HG03066 (cell line): ENCODE results near the gene C1orf167.
"Not testable (repeated sequence)": the region's sequence is repeated elsewhere in the genome, so short reads cannot be mapped to it uniquely, and the experiment has no call there.

Experiments used
- ATAC-seq: cut with Tn5 transposase; IDR thresholded peaks from one replicate; pipeline ENCODE4 v1.9.1; 2021; ENCODE audit warnings: low read depth; ENCODE audit not compliant: unreplicated experiment

C1orf167 gene

DNA sequence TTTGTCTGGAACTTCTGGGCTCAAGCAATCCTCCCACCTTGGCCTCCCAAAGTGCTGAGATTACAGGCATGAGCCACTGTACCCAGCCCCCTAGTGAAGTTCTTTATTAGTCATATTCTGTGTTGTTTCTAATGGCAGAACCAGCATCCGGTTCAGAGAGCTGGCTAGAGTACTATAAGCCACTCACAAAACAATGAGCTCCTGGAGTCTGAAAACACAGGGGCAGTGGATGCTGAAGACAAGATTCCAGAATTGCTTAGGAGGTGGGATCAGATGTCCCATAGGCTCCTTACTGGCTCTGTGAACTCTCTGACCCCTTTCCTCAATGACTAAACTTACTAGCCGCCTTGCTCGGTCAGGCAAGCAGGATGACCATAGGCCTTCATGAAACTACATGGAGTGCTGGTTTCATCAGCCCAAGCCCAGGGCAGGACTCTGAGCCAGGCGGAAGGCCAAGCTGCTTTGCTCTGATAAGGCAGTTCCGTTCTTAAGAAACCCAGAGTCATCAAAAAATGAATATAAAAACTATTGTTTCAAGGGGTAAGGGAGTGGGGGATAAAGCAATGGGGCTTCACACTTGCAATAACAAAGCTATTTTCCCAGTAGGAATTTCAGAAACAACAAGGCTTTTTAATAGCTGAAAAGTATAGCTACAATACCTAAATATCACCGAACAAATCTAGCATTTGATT lies 35.7 kb downstream of the C1orf167 start:
- no peak for ATAC-seq

DNA sequence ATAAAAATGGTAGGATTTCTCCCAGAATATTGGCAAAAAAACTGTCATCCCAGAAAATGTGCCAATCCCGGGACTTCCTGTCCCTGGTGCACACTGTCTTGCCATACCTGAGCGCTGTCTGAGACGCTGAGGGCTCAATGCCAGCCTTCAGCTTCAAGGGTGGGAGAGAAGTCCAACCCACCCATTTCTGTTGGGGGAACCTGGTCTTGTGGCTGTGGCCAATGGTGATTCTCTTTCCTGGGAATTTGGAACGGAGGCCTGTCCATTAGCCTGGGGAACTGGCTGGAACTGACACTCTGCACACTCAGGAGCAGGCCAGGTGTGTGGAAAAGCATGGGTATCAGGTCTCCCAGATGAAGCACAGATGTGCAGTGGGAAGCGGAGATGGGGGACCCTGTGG lies 37.1 kb downstream of the C1orf167 start:
- no peak for ATAC-seq

DNA sequence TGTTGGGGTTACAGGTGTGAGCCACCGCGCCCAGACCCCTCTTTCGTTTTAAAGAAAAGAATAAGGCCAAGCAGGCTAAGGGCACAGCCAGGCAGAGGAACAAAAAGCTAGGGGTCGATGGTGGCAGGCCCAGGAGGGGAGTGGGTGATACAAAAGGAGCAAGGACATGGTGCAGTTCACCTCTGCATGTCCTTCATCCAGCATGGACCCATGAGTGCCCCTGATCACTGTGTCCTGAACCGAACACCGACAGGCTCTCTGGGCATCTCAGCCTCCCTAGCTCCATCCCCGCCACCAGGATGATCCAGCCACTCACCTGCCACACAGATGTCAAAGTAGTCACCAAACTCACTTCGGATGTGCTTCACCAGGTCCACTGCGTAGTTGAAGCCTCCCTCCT lies 37.9 kb downstream of the C1orf167 start:
- ATAC-seq = no peak

DNA sequence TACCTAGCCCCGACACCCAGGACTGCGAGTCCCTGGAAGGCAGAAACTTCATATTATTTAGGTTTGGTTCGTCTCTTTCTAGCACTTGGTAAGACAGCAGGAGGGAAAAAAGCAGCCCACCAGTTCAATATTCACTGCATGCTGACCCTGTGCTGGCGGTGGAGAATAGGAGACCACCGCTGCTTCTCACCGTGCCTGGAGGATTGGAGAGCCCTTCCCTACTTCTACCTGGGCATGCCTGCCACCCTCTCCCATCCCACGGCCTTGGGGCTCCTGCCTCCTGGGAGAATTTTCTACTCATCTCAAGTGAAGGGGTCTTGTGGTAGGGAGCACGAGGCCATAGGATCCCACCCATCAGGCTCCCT lies 38.4 kb downstream of the C1orf167 start:
- no peak for ATAC-seq

DNA sequence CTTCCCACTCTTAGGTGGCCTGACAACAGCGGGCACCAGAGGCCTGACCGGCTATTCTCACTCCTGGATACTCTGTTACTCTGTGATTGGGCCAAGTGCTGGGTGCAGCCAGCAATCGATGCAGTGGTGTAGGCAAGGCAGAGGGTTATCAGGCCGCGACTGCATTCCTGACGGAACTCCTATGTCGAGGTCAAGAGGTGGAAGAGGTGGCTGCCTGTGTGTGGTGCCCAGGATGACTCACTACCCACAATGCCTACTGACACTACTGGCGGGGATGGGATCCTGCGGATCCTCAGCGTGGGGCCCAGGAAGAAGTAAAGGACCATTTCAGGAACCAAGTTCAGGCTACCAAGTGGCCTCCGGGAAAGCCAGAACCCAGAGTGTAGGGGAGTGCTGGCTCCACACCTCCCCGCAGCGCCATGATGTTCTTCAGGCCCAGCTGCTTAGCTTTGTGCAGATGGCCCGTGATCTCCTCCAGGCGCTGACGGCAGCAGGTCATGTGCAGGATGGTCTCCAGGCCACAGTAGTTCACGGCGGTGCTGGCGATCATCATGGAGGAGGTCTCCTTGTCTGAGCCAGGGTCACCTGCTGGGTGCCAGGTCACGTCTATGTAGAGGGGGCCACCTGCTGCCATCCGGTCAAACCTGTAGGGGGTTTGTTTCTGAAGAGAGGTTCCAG lies 38.9 kb downstream of the C1orf167 start:
- ATAC-seq = no peak

DNA sequence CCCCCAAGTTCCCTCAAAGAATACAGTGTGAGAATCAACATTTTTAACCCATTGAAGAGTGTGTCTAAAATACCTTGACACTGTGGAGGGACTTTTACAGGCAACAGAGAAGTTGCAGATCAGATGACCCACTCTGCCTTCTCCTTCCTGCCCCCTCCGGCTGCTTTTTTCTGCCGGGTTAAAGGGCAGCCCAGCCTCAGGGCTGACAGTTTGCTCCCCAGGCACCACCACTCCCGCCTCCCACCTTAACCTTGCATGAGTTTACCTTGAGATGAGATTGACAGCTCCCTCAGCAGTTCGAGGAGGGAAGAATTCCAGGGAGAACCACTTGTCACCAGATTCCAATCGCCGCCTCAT lies 40.6 kb downstream of the C1orf167 start:
- ATAC-seq = no peak

DNA sequence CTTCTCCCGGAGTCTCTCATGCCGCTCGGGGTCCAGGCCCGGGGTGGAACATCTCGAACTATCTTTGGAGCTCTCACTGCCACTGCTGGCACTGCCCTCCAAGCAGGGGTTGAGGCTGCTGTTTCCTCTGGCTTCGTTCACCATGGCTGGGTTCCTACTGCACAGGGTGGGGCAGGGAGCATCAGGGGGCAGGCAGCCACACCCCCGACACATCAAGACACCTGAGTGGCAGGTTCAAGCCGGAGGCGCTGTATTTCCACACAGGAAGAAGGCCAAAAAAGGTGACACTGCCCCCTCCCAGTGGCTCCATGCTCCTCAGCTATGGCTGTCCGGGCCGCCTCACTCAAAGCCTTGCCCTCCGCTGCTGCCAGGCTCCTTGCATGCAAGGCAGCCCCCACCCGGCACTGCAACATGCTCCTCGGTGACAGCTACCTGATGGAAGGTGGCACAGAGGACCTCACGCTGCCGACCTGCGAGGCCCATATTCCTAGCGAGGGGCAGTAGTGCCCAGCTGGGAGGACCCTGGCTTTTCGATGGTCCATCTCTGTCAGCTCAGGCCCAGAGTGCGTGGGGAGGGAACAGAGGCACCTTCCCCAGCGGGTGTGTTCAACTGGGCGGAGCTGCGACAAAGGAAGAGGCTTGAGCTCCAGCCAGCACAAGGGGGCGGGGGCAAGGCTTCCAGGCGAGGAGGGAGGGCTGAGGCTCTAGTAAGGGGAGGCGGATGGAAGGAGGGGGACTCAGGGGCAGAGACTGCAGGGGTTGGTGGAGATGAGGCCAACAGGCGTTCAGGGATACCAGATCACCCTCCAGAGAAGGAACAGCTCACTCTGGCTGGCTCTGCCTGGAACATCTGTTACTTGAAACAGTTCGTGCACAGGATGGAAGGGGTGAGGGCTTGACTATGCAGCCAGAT lies 41.2 kb downstream of the C1orf167 start:
- peak; percentile 33 for ATAC-seq

DNA sequence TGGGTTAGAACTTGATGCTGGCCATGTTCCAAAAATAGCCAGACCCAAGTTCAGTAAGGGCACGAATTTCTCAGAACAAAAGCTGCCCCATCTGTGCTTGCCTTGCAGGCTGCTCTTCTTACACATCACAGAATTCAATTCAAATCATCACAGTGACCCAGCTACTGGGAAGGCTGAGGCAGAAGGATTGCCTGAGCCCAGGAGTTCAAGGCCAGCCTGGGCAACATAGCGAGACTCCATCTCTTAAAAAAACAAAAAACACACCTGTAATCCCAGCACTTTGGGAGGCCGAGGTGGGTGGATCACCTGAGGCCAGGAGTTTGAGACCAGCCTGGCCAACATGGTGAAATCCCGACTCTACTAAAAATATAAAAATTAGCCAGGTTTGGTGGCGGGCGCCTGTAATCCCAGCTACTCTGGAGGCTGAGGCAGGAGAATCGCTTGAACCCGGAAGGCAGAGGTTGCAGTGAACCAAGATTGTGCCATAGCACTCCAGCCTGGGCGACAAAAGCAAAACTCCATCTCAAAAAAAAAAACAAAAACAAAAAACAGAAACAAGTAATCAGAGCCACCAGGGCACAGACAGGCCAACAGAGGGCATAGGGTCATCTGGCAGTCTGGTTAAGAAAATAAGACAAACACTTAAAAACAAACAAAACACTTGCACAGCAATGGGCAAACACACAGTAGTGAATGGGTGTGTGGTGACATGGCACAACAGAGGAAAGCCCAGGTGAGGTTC lies 42.1 kb downstream of the C1orf167 start:
- not testable (repeated sequence) for ATAC-seq

DNA sequence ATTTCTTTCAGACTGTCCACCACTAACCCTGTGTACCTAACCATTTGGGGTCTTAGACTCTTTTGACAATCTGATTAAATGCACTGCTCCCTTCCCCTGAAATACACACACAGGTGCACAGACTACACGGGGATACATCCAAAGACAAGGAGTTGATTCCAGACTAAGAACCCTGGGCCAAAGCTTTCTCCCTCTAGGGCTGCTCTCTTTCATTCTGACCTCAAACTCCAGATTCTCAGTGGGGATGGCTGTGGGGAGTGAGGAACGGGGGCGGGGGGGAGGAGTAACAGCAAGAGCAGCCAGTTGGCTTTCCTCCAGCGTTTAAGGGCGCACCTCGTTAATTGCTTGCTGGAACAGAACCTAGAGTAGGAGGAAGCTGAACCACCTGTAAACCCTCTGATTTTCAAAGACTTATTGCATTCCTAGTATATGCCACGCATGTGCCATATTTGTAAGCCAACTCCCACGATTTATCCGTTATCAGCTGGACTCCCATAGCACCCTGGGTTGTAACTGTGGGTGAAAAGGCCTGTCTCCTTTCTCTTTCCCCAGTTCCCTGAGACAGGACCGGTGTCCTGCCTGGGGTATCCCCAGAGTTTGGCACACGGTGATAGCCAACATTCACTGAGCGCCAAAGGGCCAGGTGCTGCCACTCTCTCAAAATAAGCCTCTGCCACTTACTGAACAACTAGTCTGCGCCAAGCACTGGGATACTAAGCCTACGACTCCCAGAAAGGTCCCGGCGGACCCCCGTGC lies 42.9 kb downstream of the C1orf167 start:
- no peak for ATAC-seq

DNA sequence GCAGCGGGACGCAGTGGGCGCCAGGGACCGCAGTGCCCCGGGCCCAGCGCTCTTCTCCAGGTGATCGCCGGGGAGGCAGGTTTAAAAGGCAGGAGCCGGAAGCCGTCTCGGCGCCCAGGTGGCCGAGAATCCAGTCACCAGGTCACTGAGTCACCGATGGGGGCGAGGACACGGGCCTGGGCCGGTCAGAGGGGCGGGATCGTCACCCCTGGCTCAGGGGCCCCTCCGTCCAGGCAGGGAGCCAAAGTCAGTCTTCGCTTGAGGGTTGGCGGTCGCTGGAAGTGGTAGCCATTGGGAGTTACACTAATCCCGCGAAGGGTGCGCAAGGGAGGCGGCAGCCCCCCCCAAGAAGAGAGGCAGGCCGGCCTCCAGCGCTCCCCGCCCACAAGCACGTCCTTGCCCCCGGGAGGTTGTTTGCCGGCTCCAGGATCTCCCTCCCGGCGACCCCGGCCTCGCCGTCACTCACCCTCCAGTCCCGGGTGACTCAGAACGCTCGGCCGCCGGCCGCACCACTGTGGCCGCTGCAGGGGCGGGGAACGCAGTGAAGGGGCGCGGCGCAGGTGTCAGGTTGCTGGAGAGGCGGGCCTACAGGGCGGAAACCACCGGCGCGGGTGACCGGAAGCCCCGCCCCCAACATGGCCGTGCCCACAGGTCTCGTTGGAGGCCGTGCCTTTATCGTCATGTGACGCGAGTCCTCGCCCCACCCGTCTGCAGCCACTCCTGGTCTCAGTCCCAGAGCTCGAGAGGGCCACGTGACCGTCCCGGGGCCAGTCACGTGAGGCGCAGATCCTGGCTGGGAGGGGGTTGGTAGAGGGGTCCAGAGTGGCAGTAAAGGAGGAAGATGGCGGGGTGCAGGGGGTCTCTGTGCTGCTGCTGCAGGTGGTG lies 43.7 kb downstream of the C1orf167 start, which contains the start of the genes CLCN6 and MTHFR:
Gene CLCN6 (plus strand): TSS at position 770 of the 885 bp plus-strand sequence. CDS start 72 bp downstream, at position 842.
Gene MTHFR (minus strand): TSS at position 543 of the 885 bp plus-strand sequence. CDS start 2,848 bp downstream, outside the sequence.
- ATAC-seq = peak; percentile 63

DNA sequence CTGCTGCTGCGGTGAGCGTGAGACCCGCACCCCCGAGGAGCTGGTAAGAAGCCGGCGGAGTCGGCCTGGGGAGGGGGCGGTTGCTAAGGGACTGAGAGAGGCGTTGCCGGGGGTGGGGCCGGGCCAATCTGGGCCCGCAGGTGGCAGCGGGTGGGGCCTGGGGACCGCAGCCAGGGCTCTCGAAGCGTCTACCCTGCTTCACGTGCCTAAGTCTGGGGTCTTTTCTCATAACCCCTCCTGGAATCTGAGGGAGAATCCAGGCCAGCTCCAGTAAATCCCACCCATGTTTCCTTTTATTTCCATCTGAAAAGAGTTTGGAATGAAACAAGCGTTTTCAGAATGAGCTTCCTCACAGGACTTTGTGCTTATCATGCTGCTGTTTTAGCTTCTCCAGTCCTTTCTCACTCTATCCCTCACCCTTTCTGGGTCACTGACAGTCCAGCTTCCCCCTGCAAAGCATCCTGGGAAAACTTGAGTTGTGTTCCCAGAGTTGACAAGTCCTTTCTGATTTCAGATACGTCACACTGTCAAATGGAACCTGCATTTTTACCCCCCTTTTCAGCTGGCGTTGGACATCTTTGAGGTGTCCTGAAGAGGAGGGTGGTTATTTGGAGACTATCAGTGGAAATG lies 44.4 kb downstream of the C1orf167 start:
- ATAC-seq = peak; percentile 37

DNA sequence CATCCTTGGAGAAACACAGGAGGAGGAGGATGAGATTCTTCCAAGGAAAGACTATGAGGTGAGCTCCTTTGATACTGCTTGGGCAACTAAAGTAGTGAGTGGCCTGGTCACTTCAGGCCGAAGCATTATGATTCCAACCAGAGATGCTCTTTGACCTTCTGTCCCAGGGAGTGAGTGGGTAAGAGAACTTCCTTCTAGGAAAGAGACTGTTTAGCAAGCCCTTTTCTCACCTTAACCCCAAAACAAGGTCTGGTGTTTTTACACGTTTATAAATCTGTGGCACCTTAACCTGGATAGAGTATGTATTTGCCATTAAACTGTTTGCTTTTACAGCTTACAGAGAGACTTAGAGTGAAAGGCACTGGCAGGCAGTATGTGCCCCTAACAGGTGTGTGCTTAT lies 45.1 kb downstream of the C1orf167 start:
- no peak for ATAC-seq

DNA sequence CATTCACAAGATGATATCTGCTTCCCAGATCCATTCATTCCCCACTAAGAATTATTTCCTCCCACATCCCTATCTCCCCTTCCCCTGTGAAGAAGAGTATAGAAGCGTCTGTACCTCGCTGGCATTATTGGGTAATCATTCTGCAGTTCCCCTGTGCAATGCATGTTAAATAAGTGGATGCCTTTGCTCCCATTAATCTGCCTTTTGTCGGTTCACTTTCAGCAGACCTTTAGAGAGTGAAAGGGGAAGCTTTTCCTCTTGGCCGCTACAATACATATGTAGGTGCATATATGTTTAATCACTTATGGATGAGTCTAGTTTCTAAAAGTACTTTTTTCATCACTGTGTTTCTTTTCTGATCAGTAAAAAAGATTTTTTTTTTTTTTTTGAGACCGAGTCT lies 51.0 kb downstream of the C1orf167 start:
- ATAC-seq = no peak

DNA sequence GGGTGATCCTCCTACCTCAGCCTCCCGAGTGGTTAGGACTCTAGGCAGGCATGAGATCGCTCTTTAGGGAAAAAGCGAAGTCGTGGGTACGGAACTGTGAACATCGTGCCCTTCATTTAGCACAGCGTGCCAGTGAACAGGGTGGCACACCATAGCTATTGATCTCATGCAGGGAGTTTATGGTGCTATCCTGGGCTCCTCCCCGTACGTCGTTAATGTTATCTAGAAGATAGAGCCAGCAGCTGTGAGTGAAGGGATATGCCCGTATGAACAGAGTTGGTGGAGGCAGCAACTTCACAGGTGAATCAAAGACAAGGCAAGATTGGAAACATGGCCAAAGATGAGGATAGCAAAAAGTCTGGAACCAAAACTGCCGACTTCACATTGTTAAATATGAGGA lies 55.2 kb downstream of the C1orf167 start:
- ATAC-seq = no peak

DNA sequence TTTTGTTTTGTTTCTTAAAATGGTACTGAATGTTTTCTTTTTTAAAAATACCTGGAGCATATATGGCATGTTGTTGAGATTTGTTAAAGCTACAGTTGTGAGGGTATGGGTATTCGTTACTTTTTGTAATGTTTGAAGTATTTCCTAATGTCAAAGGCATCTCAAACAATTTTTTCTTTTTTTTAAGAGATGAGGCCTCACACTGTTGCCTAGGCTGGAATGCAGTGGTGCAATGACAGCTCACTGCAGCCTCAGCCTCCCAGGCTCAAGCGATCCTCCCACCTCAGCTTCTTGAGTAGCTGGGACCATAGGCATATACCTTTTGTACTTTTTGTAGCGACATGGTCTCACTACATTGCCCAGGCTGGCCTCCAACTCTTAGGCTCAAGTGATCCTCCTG lies 60.1 kb downstream of the C1orf167 start:
- no peak for ATAC-seq

DNA sequence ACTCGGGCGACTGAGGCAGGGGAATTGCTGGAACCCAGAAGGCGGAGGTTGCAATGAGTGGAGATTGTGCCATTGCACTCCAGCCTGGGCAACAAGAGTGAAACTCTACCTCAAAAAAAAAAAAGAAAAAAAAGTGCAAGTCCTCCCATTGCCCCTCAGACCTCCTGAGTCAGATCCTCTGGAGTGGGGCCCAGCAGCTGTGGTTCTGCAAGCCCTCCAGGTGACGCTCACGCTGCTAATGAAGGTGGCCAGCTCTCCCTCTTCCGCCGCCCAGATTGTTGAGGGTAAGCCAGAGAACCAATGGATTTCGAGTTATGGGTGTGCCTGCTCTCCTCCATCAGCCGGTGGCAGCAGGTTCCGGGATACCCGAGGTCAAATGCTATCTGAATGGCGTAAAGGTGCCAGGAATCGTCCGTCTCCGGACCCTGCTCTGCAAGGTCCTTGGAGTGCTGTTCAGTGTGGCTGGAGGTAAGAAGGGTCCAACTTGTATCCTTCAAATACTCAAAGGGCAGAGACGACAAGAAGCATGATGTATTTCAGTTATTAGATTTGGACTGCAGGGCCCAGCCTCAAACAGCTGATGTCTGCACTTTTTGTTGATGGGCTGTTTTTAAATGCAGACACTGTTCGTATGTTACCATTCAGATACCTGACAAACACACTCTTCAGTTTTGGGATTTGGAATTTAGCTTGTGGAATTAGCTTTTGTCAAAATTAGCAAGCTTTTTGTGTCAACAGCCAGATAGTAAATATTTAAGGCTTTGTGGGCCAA lies 61.6 kb downstream of the C1orf167 start:
- ATAC-seq = no peak

DNA sequence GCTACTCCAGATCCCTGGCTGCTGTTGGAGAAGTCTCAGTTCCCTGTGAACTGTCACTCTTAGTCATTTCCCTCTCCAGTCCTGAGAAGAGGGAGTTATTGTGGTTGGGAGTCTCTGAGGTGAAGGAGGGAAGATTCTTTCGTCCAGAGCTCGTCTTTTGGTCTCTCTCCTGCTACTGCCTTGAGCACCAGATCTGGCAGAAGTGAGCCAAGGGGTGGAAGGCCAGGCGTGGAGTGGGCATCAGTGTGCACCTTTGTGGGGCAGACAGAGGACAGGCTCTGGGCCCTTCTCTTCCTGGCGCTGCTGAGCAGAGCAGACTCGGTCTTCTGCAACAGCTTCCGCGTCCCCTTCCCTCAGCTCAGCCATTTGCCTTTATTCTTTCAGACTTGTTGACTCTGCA lies 63.1 kb downstream of the C1orf167 start:
- ATAC-seq = no peak

DNA sequence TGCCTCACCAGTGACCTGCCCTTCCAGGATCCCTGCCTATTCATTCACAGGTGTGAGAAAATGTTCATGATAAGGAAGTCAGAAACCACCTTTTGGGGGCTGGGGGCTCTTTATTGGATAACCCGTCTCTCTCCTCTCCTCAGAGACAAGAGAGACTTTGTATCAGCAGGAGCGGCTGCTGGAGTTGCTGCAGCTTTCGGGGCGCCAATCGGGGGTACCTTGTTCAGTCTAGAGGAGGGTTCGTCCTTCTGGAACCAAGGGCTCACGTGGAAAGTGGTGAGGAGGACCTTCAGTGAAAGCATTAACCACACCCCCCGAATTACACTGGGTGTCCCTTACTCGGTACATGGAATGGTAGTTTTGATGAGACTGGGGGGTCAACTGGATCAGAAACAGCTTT lies 65.0 kb downstream of the C1orf167 start:
- no peak for ATAC-seq
